Neutrophil (primary cell): ENCODE data around the gene ITPKC.

Source experiments
- H3K27ac ChIP-seq: fragments of 200-600 bp; sonication (generic); 2 replicates; pipeline ENCODE4 v1.5.1; 2016; ENCODE audit warnings: mild to moderate bottlenecking, moderate library complexity
- H3K27me3 ChIP-seq: fragments of 200-600 bp; sonication (generic); 2 replicates; pipeline ENCODE4 v1.6.0; 2016; ENCODE audit warnings: mild to moderate bottlenecking
- H3K36me3 ChIP-seq: fragments of 200-600 bp; sonication (generic); 2 replicates; pipeline ENCODE4 v1.5.1; 2017
- H3K4me1 ChIP-seq, 2 experiments: fragments of 200-600 bp in 1 of 2; sonication (generic) in 1 of 2; 1 replicate in 1 of 2; 2 replicates in 1 of 2; pipeline versions ENCODE4 v1.5.1 to v1.6.1; 2013 to 2016; ENCODE audit warnings: low read depth in 1 of 2, low read length in 1 of 2, mild to moderate bottlenecking in 1 of 2, moderate library complexity in 1 of 2; ENCODE audit not compliant: control insufficient read depth in 1 of 2, insufficient read depth in 1 of 2
- H3K4me3 ChIP-seq, 2 experiments: fragments of 200-600 bp in 1 of 2; sonication (generic) in 1 of 2; 1 replicate in 1 of 2; 2 replicates in 1 of 2; pipeline ENCODE4 v1.5.1; 2013 to 2016; ENCODE audit warnings: low read depth in 1 of 2, low read length in 1 of 2, mild to moderate bottlenecking in 1 of 2, moderate library complexity in 1 of 2
- H3K9me3 ChIP-seq: fragments of 200-600 bp; sonication (generic); 2 replicates; pipeline ENCODE4 v1.5.1; 2016
- CTCF ChIP-seq: fragments of 200-600 bp; sonication (generic); IDR thresholded peaks from 2 replicates; pipeline ENCODE4 v1.5.1; 2016; ENCODE audit warnings: antibody characterized with exemption

Gene ITPKC

GRCh38 chr19:40743926-40744325 lies 27.0 kb downstream of the ITPKC start:
- Histone ChIP-seq H3K4me1 (peaks cover 10 to 16% of the 10 kb centered on the region in 2 experiments), H3K27ac (no peak overlapping the region), H3K4me3 (no peak overlapping the region), H3K27me3 (no peaks in the 10 kb centered on the region), H3K9me3 (no peaks in the 10 kb centered on the region), H3K36me3 (peaks cover 35% of the 10 kb centered on the region)
- TF ChIP-seq CTCF: no peak

- peaks cover 19 to 24% of the 10 kb centered on the region in 2 experiments for H3K4me1 ChIP-seq
- no peaks in the 10 kb centered on the region for H3K9me3 ChIP-seq
- H3K4me3 ChIP-seq: no peak overlapping the region
- H3K27me3 ChIP-seq: no peaks in the 10 kb centered on the region
- TF ChIP-seq CTCF: no peak
- H3K27ac ChIP-seq: no peak overlapping the region
- peaks cover 27% of the 10 kb centered on the region for H3K36me3 ChIP-seq
These were observed 27.9 kb downstream of the ITPKC start for GRCh38 chr19:40744554-40745401.

- peaks cover 21% of the 10 kb centered on the region for H3K36me3 ChIP-seq
- peaks cover 23 to 29% of the 10 kb centered on the region in 2 experiments for H3K4me1 ChIP-seq
- H3K27me3 ChIP-seq: no peaks in the 10 kb centered on the region
- no peak overlapping the region for H3K4me3 ChIP-seq
- TF ChIP-seq CTCF: no peak
- H3K9me3 ChIP-seq: no peaks in the 10 kb centered on the region
- no peak overlapping the region for H3K27ac ChIP-seq
These were observed 28.5 kb downstream of the ITPKC start for GRCh38 chr19:40745402-40745780.

- Histone ChIP-seq H3K9me3 (no peaks in the 10 kb centered on the region), H3K4me1 (peaks cover 34 to 44% of the 10 kb centered on the region in 2 experiments), H3K36me3 (peaks cover 7% of the 10 kb centered on the region), H3K4me3 (no peak overlapping the region), H3K27me3 (no peaks in the 10 kb centered on the region), H3K27ac (peak overlapping the region; percentile 91)
- no peak for TF ChIP-seq CTCF
These were observed 30.6 kb downstream of the ITPKC start for GRCh38 chr19:40747536-40747935.

GRCh38 chr19:40750058-40750873 lies 33.4 kb downstream of the ITPKC start, which contains the start of gene ACTMAP:
Gene ACTMAP (minus strand): TSS chr19:40750477. CDS start chr19:40749803, 674 bp downstream.
- TF ChIP-seq CTCF: peak; percentile 22
- no peaks in the 10 kb centered on the region for H3K27me3 ChIP-seq
- H3K36me3 ChIP-seq: no peaks in the 10 kb centered on the region
- no peaks in the 10 kb centered on the region for H3K9me3 ChIP-seq
- H3K4me1 ChIP-seq: peaks cover 43 to 61% of the 10 kb centered on the region in 2 experiments
- peak within 1 kb of the TSS; percentile 81 to 91 for H3K4me3 ChIP-seq
- H3K27ac ChIP-seq: peak within 1 kb of the TSS; percentile 91
